ENCODE data around the gene SYNDIG1.

- TF ChIP-seq CTCF (IDR thresholded peaks at IDR 0.05; ENCODE audit: insufficient read depth, low read length) (no peak), POLR2AphosphoS5 (IDR thresholded peaks at IDR 0.05; ENCODE audit: low read depth) (no peak), REST (IDR thresholded peaks at IDR 0.05; ENCODE audit: insufficient replicate concordance, low read depth) (no peak)
Measured at GRCh38 chr20:24694727-24695528, 225.5 kb downstream of the SYNDIG1 start.
